Hematopoietic multipotent progenitor cell treated with erythropoietin and hydrocortisone succinate and interleukin-3 and kit ligand, for 15 days (in vitro differentiated cells): ENCODE results near the gene RPUSD3.
A peak's percentile ranks its signal among the peaks of the same experiment; 100 is the strongest.
"Not testable (repeated sequence)": the region's sequence is repeated elsewhere in the genome, so short reads cannot be mapped to it uniquely, and the experiment has no call there.

ENCODE experiments used
- DNase-seq: peaks from one replicate; pipeline ENCODE4 v3.0.0-alpha.2; 2015; ENCODE audit warnings: low spot score

RPUSD3 gene

DNA sequence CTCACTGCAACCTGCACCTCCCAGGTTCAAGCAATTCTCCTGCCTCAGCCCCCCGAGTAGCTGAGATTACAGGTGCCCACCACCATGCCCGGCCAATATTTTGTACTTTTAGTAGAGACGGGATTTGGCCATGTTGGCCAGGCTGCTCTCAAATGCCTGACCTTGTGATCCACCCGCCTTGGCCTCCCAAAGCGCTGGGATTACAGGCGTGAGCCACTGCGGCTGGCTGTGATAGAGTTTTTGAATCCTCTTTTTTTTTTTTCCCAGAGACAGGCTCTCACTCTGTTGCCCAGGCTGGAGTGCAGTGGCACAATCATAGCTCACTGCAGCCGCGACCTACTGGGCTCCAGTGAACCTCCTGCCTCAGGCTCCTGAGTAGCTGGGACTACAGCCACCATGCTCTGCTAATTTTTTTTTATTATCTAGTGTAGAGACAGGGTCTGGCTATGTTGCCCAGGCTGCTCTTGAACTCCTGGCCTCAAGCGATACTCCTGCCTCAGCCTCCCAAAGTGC is 21.4 kb upstream of the RPUSD3 start:
- DNase-seq = not testable (repeated sequence)

DNA sequence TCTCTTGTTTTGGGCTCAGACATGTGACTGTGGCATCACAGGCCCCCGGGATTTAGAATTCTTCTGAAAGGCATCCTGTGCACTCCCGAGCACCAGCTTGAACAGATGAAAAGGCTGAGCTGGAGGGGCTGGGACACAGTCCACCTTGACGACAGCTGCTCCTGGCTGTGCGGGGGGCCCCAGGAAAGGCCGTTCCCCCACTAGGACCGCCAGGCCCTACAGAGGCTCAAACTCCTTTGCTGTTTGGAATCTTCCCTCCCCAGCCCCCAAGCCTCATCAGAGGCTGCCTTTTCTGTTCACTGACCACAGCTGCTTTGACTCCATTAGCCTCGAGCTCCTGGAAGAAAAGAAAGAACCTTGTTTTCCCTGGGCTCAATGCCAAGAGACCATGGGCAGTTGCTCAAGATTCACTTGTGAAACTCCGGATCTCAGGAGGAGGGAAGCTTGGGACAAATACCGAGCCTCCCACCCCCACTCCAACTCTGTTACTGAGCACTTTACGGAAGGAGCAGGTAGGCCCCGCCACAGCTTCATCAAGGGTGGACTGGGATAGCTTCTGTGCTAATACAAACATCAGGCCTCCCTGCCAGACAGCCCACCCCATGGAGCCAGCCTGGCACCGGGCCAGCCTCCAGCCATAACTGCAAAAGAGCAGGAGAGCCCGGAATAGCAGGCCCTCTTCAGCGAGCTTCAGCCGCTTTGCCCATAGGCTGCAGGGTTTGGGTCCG is 20.6 kb upstream of the RPUSD3 start:
- DNase-seq = no peak

DNA sequence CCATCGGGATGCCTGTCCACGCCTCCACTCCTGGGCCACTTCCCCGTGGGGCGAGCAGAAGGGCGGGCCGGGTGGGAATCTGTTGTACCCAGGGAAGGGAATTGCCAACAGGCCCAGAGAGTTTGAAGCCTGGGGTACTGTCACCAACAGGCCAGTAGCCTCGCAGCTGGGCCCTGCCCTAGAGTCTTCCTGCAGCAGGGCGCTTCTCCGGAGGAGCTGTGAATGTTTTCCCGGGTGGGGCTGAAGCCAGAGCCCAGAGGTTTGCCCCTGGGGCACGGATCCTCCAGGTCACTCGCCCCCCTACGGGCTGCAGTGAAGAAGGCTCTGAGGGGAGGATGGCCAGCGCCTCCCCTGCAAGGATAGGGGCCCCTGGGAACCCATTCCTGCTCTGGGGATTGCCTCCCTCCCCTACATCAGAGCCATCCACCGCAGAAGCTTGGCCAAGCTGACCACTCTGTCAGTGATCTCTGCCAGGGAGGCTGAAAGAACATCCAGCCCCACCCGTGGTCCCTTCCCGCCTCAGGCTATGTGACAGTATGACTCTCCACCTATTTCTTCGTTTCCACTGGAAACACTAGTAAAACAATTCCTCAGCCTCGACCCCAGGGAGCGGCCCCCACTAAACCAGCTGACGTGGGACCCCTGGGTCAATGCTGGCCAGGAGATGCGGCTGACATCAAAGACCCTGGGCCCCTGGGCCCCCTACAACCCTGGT is 19.4 kb upstream of the RPUSD3 start:
- DNase-seq = no peak

DNA sequence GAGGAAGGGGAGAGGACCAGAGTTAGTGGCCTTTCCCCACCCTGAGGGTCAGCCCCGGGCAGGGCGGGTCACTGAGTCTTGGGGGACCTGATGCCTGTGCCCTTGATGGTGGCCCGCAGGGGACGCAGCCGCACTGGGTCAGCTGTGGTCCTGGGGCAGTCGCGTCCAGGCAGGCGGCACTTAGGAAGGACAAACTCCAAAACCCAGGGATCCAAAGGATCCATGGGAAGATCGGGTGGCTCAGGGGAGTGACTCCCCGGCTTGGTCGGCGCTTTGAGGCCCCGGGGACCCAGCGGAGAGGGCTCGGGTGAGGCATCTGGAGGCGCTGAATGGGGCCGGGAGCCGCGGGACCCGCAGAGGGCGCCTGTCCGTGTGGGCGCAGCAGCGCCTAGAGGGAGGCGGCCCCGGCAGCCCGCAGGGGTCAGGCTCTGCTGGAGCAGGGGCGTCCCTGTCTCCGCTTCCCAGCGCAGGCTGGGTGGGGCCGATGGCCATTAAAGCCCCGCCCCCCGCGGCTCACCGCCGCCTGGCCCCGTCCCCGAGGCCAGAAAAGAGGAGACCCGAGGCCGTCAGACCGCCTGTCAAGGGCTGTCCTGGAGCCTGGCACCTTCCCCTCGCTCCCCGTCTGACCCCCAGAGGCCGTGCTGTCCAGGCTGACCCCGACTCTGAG is 18.7 kb upstream of the RPUSD3 start:
- DNase-seq = peak; percentile 15

DNA sequence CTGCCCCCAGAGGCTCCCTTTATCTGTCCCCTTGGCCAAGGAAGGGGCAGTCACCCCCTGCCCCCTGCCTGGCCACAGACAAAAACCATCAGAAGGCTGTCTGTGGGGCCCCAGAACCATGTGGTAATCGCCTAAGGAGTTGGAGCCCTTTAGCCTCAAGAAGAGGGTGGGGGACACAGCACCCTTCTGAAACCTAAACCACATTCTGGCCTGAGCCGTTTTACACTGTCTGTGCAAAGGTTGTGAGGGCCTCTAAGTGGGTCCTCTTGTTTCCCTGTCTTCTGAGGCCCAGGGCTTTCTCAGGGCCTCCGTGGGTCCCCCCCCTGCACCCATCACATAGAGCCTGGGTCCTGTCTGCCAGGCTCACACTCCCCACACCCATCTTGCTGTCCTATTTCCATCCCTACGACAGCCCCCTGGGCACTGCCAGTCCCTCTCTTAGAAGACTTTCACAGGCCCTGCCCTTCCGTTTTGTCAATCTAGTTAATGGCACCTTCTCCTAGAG is 17.9 kb upstream of the RPUSD3 start:
- DNase-seq = no peak

DNA sequence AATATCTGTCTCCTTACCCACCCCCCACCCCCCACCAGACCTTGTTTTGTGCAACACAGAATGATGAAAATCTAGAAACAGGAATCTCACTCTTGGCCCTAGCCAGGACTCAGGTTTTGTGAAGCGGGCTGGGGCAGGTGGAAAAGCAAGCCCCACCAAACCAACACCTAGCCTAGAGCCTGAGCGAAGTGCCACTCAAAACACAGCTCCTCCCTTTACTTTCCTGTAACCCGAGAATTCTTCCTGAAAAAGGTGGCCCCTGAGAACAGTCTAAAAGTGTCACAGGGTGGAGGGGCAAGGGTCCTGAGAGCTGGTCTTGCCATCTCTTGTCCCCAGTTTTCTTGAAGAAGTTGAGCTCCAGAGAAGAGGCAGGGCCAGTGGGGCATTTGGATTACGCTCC is 17.4 kb upstream of the RPUSD3 start:
- DNase-seq = no peak

DNA sequence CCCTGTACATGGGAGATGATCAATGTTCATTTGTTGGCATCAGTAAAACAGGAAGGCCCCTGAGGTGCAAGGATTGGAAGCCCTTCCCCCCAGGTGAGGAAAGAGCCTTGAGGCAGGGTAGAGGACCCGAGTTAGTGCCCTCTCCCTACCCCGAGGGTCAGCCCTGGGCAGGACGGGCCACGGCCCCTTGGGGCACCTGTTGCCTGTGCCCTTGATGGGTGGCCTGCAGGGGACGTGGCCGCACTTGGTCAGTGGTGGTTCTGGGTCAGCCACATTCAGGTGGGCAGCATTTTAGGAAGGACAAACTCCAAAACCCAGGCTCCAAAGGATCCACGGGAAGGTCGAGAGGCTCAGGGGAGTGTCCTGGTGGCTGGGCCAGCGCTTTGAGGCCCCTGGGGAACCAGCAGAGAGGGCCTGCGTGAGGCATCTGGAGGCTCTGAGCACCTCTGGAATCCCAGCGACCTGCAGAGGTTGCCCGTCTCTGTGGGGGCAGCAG is 15.8 kb upstream of the RPUSD3 start:
- DNase-seq = no peak

DNA sequence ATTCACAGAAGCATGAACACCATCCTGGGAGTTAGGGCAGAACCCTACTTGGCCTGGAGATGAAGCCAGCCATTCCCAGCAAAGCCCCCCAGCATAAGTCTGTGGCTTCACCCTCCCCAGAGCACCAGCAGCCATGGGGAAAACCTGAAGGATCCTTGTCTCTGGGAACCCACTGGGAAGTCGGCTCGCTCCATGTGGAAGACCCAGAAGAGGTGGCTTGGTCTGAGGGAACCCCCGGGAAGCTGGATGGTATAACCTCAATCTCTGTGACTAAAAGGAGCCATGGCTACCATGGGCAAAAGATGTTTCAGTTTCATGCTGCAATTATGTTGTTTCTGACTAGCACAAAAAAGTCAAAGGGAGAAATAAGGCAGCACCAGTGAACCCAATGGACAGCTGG is 11.8 kb upstream of the RPUSD3 start:
- DNase-seq = no peak

DNA sequence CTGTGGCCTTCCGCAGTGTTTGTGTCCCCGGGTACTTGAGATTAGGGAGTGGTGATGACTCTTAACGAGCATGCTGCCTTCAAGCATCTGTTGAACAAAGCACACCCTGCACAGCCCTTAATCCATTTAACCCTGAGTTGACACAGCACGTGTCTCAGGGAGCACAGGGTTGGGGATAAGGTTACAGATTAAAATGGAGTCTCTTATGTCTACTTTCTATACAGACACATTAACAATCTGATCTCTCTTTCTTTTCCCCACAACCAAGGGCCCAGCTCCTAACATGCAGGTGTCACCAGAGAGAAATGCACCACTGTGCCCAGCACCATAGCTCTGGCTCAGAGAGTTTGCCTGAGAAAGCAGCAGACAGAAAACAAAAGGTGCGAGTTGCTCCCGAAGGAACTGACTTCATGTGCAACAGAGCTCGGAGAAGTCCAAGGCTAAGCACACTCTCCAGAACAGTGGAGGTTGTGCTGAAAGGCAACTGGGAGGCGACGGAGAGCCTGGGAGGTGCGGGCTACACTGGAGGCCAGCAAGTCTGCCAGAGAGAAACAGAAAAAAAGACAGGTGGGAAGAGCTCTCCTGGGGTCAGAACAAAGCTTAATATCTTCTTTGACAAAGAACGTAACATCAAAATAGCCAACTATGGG is 10.6 kb upstream of the RPUSD3 start:
- DNase-seq = not testable (repeated sequence)

DNA sequence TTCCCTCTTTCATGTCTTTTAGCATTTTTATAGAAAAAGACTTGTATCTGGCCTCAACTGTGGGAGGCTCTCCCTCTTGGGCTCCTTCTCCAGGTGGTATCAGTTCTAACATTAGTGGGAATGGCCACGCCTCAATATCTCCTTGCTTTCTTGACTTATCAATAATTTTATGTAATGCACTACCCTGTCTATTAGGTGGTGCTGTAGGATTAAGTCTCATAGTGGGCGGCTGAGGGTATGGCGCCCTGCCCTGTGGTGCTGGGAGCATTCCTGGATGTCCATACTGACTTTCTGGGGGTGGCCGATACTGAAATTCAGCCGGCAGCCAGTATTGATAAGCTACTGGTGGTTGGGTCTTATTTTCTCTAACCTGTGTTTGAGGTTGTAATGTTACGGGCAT is 8.7 kb upstream of the RPUSD3 start:
- no peak for DNase-seq

DNA sequence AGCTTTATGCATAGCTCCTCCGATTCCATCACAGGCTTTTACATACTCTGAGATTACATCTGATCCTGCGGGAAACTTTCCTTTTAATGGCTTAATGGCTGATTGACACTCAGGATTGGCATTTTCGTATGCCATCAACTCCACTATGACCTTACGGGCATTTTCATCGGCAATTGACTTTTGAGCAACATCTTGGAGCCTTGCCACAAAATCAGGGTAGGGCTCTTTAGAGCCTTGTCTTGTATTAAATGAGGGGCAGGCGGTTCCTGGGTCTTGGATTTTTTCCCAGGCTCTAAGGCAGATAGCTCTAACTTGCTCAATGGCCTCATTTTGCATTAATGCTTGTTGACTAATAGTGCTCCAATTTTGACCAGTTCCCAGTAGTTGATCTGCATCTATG is 8.1 kb upstream of the RPUSD3 start:
- DNase-seq = not testable (repeated sequence)

DNA sequence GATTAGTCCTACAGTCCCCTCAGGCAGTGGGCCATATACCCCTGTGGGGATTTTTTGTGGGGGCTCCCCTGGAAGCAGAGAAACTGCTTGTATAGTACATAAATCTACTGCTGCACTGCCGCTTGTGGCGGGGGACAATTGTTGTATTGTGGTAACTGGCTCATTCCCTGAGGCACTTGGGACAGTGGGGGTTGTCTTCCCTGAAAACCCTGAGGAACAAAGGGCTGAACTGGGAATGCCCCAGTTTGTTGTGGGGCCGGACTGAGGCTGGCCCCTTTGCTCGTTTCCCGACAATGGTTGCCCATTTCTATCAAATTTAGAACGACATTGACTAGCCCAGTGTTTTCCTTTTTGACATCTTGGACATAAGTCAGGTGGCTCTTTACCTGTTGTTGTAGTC is 7.6 kb upstream of the RPUSD3 start:
- not testable (repeated sequence) for DNase-seq

DNA sequence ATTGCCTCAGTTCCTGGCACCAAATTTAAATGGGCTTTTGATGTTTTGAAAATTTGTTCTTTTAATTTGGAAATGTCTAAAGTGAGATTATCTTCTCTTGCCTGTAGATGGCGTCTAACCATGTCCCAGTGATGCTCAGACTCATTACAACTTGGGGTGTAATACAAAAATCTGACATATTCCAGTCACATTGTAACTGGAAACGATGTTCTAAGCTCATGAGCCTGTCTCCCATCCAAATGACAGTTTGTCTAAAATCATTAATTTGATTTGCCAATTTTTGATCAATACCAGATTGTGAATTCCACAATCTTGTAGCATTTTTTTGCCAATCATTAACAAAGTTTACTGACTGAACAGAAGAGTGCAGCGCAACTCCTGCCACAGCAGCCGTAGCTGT is 5.1 kb upstream of the RPUSD3 start:
- peak; percentile 37 for DNase-seq

DNA sequence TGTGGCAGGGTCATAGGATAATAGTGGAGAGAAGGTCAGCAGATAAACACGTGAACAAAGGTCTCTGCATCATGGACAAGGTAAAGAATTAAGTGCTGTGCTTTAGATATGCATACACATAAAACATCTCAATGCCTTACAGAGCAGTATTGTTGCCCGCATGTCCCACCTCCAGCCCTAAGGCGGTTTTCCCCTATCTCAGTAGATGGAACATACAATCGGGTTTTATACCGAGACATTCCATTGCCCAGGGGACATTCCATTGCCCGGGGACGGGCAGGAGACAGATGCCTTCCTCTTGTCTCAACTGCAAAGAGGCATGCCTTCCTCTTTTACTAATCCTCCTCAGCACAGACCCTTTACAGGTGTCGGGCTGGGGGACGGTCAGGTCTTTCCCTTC is 4.1 kb upstream of the RPUSD3 start:
- not testable (repeated sequence) for DNase-seq

DNA sequence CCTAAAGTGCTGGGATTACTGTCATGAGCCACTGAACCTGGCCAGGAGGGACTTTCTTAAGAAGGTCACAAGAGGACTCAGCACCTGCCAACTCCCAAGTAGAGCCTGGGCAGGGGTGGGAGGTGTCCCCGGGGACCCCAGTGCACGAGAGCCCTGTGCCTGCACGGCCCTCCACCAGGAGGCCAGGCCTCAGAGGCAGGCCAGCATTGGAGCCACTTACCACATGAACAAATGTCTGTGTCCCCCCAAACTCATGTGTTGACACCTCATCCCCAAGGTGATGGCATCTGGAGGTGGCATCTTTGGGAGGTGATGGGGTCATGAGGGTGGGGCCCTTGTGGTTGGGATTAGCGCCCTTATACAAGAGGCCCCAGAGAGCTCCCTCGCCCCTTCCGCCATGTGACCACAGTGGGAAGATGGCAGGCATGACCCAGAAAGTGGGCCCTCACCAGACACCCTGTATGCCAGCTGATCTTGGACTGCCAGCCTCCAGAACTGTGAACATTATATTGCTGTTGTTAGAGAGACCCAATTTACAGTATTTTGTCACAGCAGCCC is 3.2 kb upstream of the RPUSD3 start:
- DNase-seq = no peak

DNA sequence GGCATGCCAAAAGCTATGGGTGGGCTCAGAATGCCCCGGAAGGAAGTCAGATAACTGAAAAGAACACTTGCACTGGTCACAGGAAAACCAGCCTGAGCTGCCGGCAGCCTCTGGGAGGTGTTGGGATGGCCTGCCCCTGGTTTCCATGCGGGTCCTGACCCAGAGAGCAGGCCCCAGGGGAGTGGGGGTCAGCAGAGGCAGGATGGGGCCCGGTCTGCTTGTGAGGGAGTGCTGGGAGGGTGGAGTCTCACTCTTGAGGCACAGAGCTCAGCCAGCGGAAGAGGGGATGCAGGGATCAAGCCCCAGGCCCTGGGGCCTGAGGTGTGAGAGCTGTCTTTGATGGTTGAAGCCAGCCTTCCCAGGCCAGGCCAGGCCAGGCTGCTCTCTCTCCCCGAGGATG is 2.4 kb upstream of the RPUSD3 start:
- DNase-seq = no peak

DNA sequence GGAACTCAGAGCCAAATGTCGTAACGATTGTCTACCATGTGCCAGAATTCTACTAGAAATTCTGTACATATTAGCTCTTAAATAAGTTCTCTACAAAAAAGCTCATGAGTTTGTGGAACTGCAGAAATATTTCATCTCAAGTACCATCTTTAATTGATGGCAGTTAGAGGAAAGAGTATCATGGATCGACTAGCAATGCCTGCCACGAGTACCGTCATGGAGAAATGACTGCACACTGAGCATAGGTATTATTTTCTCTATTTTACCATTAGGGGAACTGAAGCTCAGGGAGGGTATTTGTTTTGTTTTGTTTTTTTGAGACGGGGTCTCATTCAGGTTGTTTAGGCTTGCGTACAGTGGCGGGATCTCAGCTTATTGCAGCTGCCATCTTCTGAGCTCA is 2.8 kb downstream of the RPUSD3 start:
- no peak for DNase-seq

DNA sequence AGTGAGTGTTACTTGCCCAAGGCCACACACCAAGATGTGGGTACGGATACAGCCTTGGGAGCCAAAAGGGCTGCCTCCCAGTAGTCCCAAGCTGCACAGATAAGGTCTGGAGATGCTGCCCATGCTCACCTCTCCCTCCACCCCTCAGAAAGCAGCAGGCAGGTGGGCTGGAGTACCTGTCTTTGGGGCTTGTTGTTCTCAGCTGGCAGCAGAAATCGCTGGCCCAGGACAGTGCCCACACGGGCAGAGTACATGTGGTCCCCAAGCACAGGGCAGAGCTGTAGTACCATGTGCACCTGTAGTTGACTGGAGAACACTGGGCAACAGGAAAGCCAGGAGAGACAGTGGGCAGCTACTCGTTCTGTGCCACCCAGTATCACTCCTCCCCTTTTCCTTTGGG is 5.0 kb downstream of the RPUSD3 start:
- no peak for DNase-seq

DNA sequence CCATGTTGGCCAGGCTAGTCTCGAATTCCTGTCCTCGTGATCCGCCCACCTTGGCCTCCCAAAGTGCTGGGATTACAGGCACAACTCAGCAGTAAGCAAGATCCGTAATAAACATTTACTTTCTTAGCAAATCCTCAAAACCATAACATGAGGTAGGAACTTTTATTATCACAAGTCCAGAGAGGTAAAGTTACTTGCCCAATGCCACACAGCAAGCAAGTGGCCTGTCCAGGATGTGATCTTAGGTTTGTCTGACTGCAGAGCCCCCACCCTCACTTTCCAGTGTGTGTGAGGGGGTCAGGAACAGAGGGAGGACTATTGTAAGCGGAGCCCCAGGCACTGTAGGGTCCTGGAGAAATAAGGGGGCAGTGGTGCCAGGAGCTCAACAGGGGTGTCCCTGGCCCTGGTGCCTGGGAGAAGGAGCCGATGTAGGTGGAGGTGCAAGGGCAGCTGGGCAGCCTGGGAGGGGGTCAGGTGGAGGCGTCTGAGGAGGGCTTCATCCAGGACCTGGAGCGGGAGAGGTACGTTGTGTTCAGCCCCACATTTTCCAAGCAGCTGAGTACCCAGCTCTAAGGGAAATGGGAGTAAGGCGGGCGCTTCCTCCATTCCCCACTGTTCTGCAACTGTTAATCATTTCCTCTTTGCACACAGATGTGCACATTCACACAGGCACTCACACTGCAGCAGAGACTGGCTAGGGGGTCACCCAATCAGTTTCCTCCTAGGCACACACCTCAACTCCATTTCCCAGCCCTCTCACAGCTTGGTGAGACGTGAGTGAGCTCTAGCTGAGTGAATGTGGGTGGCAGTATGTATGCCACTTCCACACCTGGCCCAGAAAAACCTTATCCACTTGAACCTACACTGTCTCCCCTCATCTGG is 5.9 kb downstream of the RPUSD3 start:
- DNase-seq = no peak

DNA sequence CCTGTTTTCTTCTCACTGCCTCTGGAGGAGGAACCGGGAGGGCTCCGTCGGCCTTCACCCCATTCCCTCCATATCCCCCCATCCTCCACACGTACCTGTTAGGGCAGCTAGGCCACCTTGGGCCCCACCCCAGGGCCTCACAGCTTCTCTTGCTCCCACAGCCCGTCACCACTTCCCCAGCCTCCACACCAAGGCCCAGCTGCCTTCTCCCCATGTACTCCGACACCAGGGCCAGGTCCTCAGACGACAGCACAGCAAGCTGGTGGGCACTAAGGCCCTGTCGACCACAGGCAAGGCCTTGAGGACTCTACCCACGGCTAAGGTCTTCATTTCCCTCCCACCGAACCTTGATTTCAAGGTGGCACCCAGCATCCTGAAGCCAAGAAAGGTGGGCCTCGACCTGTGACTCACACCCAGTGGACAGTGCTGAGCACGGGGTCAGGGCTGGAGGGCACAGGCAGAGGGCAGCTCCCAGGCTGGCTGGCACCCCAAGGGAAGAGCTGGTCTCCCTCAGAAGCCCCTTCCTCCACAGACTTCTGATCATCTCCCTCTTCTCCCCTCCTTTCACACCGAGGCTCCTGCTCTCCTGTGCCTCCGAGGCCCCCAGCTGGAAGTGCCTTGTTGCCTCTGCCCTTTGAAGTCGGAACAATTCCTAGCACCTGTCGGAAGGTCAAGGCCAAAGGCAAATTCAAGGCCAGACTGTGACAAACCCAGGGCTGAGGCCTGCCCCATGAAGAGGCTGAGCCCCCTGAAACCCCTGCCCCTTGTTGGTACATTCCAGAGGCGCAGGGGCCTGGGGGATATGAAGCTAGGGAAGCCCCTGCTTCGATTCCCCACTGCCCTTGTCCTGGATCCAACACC is 9.1 kb downstream of the RPUSD3 start:
- no peak for DNase-seq
